Measurements from ENCODE around the gene KPNA1.

- TF ChIP-seq CTCF (conservative IDR thresholded peaks at IDR 0.05; ENCODE audit: low read depth, low read length) (no peak), EZH2phosphoT487 (IDR thresholded peaks at IDR 0.05; ENCODE audit: borderline replicate concordance, low read length) (no peak)
Observed at GRCh38 chr3:122443090-122443489, 71.6 kb downstream of the KPNA1 start.

All from PC-3 (cell line).